Thymus (tissue), 11 donors: ENCODE measurements around the gene CAMTA1. TPM values are rescaled to one million over a fixed set of nuclear protein-coding genes. Genes with fewer than 3 reads are reported as not detected.

Source experiments
- DNase-seq, 9 donors: peaks; one replicate each; pipeline ENCODE4 v3.0.0-alpha.2; 2013; ENCODE audit warnings: low spot score in 9 of 9, low read depth in 6 of 9, missing footprints in 1 of 9
- H3K27ac ChIP-seq, 2 donors: one replicate each; pipeline ENCODE4 v1.5.1; 2013; ENCODE audit warnings: control low read depth in 1 of 2, low read depth in 1 of 2, low read length in 1 of 2, mild to moderate bottlenecking in 1 of 2, moderate library complexity in 1 of 2
- H3K27me3 ChIP-seq, 2 donors: one replicate each; pipeline ENCODE4 v1.5.1; 2013; ENCODE audit warnings: low read length in 1 of 2; ENCODE audit not compliant: control insufficient read depth in 2 of 2, insufficient read depth in 1 of 2
- H3K36me3 ChIP-seq, 2 donors: one replicate each; pipeline ENCODE4 v1.5.1; 2013; ENCODE audit warnings: low read length in 1 of 2, mild to moderate bottlenecking in 1 of 2, moderate library complexity in 1 of 2; ENCODE audit not compliant: control insufficient read depth in 2 of 2, insufficient read depth in 2 of 2
- H3K4me1 ChIP-seq, 2 donors: one replicate each; pipeline ENCODE4 v1.5.1; 2013; ENCODE audit warnings: low read length in 2 of 2; ENCODE audit not compliant: control insufficient read depth in 2 of 2, insufficient read depth in 2 of 2
- H3K4me3 ChIP-seq, 2 donors: one replicate each; pipeline ENCODE4 v1.5.1; 2013; ENCODE audit warnings: low read length in 2 of 2, control low read depth in 1 of 2, mild to moderate bottlenecking in 1 of 2
- H3K9me3 ChIP-seq, 2 donors: one replicate each; pipeline ENCODE4 v1.5.1; 2013; ENCODE audit warnings: low read length in 1 of 2, mild to moderate bottlenecking in 1 of 2; ENCODE audit not compliant: control insufficient read depth in 2 of 2, insufficient read depth in 1 of 2
- WGBS: extraction: QIAGEN DNeasy Blood & Tissue Kit; methylation state at CpG from one replicate; pipeline ENCODE4 v1.1.7; 2013; 5-methylcytosine and 5-hydroxymethylcytosine counted together
- polyA plus RNA-seq: library from polyadenylated mRNA; stranded (reverse); fragments of 200-250 nt; gene quantifications from one replicate; pipeline ENCODE4 v1.2.3, GENCODE V29; 2013
- total RNA-seq: library from RNA; stranded (reverse); fragments of 120-200 nt; gene quantifications from one replicate; pipeline ENCODE4 v1.2.4, GENCODE V29; 2013
- donor health status: healthy.

The CAMTA1 gene
- total and polyA plus RNA-seq, 2 donors: 32.0 to 158 TPM

- 97% methylated on average over 7 of the region's 7 CpGs for WGBS
- Histone ChIP-seq H3K27me3 (no peaks in the 10 kb centered on the region), H3K4me3 (no peak overlapping the region)
Measured at GRCh38 chr1:7018351-7018750, 233.1 kb downstream of the CAMTA1 start.

GRCh38 chr1:7018826-7019225 is 233.6 kb downstream of the CAMTA1 start:
- Histone ChIP-seq H3K4me3 (no peak overlapping the region), H3K9me3 (no peaks in the 10 kb centered on the region), H3K27ac (no peak overlapping the region), H3K27me3 (no peaks in the 10 kb centered on the region), H3K4me1 (no peaks in the 10 kb centered on the region), H3K36me3 (no peaks in the 10 kb centered on the region)
- DNase-seq: no peak
- 96% methylated on average over 14 of the region's 14 CpGs for WGBS

More at GRCh38 chr1:7018351-7018750, 233.1 kb downstream of the CAMTA1 start:
- no peak for DNase-seq
- no peak overlapping the region for H3K27ac ChIP-seq
- no peaks in the 10 kb centered on the region for H3K9me3 ChIP-seq
- H3K36me3 ChIP-seq: no peaks in the 10 kb centered on the region
- no peaks in the 10 kb centered on the region for H3K4me1 ChIP-seq

- no peaks in the 10 kb centered on the region for H3K36me3 ChIP-seq
- no peak overlapping the region for H3K4me3 ChIP-seq
- no peak for DNase-seq
- H3K4me1 ChIP-seq: no peaks in the 10 kb centered on the region
- no peak overlapping the region for H3K27ac ChIP-seq
- no peaks in the 10 kb centered on the region for H3K27me3 ChIP-seq
- 92% methylated on average over 9 of the region's 9 CpGs for WGBS
- H3K9me3 ChIP-seq: no peaks in the 10 kb centered on the region
Measured at GRCh38 chr1:7019510-7019909, 234.3 kb downstream of the CAMTA1 start.

- H3K27ac ChIP-seq: no peak overlapping the region
- no peak for DNase-seq
- no peaks in the 10 kb centered on the region for H3K4me1 ChIP-seq
- no peaks in the 10 kb centered on the region for H3K27me3 ChIP-seq
- no peak overlapping the region for H3K4me3 ChIP-seq
- H3K36me3 ChIP-seq: no peaks in the 10 kb centered on the region
- H3K9me3 ChIP-seq: no peaks in the 10 kb centered on the region
- WGBS: 77% methylated on average over 3 of the region's 3 CpGs
Measured at GRCh38 chr1:7022058-7022457, 236.8 kb downstream of the CAMTA1 start.

DNA sequence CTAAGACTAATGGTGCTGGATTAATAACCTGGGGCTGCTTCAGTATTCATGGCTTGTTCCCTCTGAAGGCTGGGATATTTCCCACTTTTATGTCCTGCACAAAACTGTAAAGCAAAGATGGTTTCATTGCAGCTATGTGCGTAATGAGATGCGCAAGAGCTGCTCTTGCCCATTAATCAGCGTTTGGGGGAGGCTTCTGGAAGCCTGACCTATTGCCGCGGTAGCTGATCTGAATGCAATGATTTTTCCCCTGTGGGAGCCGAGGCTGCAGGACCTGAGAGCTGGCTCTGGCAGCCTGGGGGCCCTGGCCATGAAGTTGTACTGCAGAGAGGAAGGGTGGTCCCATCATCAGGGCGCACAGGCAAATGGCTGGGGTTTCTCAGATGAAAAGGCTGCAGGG is 239.8 kb downstream of the CAMTA1 start:
- WGBS: 93% methylated on average over 7 of the region's 7 CpGs
- no peaks in the 10 kb centered on the region for H3K36me3 ChIP-seq
- H3K4me1 ChIP-seq: no peaks in the 10 kb centered on the region
- no peaks in the 10 kb centered on the region for H3K9me3 ChIP-seq
- H3K27me3 ChIP-seq: no peaks in the 10 kb centered on the region
- no peak overlapping the region for H3K4me3 ChIP-seq
- no peak for DNase-seq
- no peak overlapping the region for H3K27ac ChIP-seq

DNA sequence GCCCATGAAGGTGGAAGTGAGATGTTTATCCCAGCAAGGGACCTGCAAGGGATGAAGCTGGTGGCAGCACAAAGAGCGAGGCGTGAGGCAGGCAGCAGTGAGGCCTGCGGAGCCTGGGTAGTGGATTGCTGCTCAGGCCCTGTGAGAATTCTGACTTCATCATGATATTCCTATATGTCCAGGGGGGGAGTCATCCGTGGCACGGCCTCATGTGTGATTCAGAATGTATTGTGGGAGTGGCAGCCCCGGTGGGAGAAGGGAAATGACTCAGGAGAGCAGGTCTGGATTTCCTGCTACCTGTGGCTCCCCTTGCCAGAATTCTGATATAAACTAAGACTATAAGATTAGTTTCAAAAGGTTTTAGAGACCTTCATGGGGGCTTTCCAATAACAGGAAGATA is 240.9 kb downstream of the CAMTA1 start:
- Histone ChIP-seq H3K27ac (no peak overlapping the region), H3K27me3 (no peaks in the 10 kb centered on the region), H3K4me1 (no peaks in the 10 kb centered on the region), H3K4me3 (no peak overlapping the region), H3K36me3 (no peaks in the 10 kb centered on the region), H3K9me3 (no peaks in the 10 kb centered on the region)
- 77% methylated on average over 6 of the region's 6 CpGs for WGBS
- DNase-seq: no peak

DNA sequence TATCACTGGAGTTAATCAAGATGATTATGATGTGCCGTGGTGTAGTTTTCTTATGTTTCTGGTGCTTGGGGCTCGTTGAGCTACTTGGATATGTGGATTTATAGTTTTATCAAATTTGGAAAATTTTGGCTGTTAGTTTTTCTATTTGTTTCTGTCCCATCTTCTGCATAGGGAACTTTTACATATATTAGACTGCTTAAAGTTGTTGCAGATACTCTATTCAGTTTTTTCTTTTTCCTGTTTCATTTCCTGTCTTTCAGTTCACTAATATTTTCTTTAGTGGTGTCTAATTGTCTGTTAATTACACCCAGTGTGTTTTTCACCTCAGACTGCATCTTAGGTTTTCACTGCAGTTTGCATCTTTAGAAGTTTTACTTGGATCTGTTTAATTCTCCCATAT is 247.7 kb downstream of the CAMTA1 start:
- Histone ChIP-seq H3K9me3 (no peaks in the 10 kb centered on the region), H3K36me3 (no peaks in the 10 kb centered on the region), H3K4me1 (no peaks in the 10 kb centered on the region), H3K27ac (no peak overlapping the region), H3K27me3 (no peaks in the 10 kb centered on the region), H3K4me3 (no peak overlapping the region)
- WGBS: 94% methylated on average over 2 of the region's 2 CpGs
- DNase-seq: no peak

DNA sequence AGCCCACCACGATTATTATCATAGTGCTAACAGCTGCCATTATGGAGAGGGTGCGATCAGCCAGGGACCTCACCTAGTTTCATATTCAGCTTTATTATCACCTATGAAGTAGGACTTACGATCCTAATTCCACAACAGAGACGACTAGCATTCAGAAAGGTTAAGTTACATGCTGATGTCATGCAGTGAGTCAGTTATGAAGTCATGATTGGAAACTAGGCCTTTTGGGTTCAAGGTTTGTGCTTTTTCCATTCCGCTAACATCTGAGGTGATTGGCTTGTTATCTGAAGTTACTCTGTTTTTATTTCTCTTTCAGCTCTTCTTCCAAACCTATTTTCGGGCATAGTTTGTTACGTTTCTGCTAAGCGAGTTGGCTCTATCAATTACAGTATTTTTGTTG is 251.1 kb downstream of the CAMTA1 start:
- Histone ChIP-seq H3K27ac (no peak overlapping the region), H3K4me1 (no peaks in the 10 kb centered on the region), H3K36me3 (no peaks in the 10 kb centered on the region), H3K27me3 (no peaks in the 10 kb centered on the region), H3K9me3 (no peaks in the 10 kb centered on the region), H3K4me3 (no peak overlapping the region)
- 94% methylated on average over 8 of the region's 8 CpGs for WGBS
- no peak for DNase-seq

GRCh38 chr1:7039590-7040220 is 254.5 kb downstream of the CAMTA1 start:
- H3K27me3 ChIP-seq: peaks cover 0 to 4% of the 10 kb centered on the region in 2 donors
- no peak for DNase-seq
- WGBS: 88% methylated on average over 8 of the region's 8 CpGs
- no peak overlapping the region for H3K4me3 ChIP-seq
- H3K4me1 ChIP-seq: no peaks in the 10 kb centered on the region
- no peak overlapping the region for H3K27ac ChIP-seq
- no peaks in the 10 kb centered on the region for H3K36me3 ChIP-seq
- H3K9me3 ChIP-seq: no peaks in the 10 kb centered on the region
